Measurements from ENCODE around the gene CD86.

Gene CD86

DNA sequence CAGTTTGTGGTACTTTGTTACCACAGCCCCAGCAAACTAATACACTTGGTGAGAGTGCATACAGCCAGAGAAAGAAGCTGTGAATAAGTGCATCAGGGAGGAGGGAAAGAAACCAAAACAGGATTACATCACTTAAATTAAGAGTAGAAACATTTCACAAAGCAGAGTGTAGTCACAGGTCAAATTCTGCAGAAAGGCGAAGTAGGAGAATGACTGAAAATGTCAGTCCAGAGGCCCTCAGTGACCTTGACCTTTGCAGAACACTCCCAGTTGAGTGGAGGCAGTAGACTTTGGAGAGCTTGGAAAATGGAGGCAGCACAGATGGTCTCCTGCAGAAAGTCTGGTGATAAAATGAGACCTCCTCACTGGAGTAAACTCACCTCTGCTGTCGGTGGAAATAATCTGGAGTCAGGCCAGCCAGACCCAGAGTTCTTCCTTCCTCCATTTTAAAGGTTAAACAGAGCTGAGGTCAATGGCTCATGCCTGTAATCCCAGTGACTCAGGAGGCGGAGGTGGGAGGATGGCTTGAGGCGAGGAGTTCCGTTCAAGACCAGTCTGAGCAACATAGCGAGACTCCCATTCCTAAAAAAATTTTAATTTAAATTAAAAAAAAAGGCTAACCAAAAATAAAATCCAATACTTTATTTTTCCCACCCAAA lies 5.0 kb downstream of the CD86 start:
- DNase-seq (ENCODE audit: low read depth in 2 of 2) = no peak

DNA sequence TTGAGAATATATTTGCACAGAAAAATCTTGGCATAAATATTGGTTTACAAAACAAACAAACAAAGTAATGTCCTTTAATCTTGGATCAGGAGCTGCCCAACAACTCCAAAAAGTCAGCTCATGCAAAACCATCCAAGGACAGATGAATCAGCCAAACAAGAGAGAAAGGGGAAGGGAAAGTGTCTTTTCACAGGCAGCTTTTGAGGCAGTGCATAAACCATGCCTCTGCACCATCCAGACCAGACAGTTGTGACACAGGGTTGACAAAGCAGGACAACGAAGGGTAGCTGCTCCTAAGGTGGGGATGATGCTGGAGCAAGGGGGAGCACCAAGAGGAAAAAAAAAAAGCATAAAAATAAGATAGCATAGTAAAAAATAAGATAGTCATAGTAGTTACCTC lies 8.7 kb downstream of the CD86 start:
- DNase-seq (ENCODE audit: low read depth in 2 of 2) = no peak

DNA sequence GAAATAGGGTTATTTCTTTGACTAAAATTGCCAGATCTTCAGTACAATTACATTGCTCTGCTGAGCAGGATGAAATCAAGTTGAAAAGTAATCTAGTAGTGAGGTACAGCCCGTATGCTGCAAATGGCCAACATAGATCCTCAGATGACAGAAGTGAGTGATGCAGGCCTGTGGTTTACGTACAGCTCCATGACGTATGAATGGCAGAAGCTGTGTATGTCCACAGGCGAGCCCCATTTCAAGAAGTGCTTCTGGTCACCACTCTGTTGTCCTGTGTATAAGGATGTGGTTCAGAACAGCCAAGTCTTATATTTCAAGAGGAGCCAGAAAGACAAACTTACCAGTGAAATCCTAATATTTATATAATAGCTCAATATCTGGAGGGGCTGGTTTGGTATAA lies 9.2 kb downstream of the CD86 start:
- no peak for DNase-seq (ENCODE audit: low read depth in 2 of 2)

DNA sequence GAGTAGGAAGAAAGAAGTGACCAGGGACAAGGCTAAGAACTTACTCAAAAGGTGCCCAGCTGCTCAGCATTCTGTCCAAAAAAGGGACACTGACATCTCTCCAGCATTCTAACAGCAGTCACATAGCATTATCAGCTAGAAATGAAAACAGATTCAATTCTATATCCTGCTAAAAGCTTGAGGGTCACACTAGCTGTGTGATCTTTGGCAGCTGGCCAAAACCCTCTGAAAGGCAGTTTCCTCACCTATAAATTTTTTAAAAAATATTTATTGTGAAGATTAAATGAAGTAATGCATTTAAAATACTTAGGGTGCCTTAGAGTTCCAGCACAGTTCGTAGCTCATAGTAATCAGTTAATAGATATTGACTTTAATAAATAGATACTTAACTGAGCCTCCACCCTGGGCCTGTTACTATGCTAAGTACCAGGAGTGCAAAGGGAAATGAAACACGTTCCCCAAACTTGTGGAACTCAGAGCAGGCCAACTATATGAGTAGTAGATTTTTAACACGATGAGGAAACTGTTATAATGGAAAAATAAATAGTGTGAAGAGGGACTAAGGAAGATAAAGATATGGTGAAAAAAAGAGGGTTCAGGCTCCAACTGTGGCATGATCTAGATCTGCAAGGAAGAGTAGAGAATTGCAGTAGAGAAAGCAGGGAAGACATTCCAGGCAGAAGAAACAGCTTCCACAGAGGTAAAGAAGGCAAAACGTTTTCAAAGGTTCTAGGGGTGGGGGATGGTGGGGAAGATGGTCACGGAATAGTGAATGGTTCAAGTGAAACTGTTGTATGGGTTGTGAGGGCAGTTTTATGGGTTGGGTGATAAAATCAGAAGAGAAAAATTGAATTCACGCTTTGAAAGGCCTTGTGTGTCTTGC lies 11.4 kb downstream of the CD86 start:
- no peak for DNase-seq (ENCODE audit: low read depth in 2 of 2)

DNA sequence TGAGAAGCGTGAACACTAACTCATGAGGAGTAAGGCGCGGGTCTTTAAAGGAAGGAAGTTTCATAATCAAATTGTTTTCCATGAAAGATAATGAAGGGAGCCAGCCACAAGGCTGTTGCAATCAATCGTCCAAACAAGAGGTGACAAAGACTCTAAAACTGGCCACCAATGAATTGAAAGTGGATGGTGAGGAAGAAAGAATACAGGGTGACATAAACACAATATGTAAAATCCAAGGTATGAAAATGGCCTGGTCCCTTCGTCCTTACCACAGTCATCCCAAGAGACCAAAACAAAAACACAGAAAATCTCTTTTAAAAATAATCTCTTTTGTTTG lies 12.0 kb downstream of the CD86 start:
- no peak for DNase-seq (ENCODE audit: low read depth in 2 of 2)

DNA sequence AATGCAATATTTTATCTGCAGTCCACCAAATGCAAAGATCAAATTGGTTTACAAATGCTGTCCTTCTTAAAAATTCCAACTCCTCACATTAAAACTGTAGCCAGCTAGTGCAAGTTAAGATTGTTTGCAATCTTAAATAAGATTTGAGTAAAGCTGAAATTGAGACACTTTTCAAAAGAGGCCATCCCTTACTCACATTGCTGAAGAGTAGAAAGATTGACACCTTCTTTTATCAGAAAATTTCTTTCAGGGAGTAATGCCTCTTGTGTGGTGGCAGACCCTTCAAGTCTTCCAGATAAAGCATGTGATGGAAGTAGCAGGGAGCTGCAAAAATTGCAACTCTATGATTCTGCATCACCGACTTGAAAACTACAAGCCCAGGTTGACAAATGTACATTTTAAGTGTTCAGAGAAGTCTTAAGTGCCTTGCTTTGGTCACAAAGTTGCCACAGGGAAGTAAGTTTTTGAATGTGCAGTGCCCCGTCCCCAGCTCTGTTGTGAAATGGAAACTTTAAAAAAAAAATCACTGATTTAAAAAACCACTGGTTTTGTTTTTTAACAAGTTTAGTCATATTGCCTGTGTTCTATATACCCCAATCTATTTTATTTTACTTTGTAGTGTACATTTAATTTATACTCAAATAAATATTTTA lies 12.6 kb downstream of the CD86 start:
- DNase-seq (ENCODE audit: low read depth in 2 of 2) = no peak

DNA sequence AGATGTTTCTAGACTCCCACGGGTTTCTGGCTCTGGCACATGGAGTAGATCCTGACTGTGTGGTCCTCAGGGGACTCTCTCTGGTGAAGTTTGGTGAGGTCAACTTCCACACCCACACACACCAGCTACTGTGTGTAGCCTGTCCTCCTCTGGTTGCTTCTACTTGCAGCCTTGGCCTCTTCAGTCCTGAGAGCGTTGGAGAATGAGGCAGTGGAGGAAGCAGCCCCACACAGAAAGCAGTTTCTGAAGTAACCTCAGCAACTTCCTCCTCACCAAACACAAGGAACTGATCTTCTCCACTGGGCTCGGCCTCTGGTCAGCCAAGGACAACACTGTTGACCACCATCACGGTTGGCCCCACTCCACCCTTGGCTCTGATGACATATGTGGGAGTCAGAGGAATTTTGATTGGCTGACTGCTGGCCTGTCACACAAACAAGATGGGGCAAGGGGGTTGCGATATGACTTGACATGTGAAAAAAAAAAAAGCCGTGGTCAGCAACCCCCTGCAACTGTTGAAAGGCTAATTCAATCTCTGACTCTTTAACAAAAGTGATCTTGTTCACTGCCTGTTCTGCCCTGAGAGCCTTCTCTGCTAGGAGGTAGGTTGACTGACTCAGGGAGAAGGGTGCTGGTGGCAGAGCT lies 19.6 kb downstream of the CD86 start:
- no peak for DNase-seq (ENCODE audit: low read depth in 2 of 2)

DNA sequence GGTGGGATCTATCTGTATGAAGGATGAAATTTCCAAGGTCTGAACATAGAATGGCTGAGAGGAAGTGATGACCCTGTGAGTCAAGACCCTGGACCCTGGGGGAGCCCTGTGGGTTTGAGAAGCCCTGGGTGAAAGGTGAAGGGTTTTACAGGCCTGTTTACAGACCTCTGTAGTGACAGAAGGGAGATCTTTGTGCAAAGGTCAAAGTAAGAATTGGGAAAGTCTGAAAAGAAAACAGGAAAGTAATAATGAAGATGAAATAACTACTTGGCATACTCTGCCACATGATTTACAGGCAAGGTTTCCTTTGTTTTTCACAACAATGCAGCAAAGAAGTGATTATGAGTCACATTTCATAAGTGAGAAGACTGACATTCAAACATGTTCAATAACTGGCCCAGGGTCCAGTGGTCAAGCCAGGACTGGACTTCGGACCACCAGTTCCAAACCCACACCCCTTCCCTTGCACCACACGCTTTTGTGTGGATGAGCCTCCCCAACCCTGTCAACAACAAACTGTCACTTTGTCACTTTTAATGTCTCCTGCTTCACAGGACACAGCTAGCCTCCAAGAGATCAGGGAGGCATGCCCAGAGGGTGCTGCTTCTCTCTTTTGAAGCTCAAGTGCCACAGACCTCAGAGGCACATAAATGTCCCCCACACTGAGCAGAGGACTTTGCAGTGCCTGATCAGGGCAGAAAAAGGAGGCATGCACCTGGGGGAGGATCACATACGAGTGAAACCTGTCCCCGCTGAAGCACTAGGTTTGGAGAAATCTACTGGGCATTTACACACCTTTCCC lies 21.5 kb downstream of the CD86 start:
- DNase-seq (ENCODE audit: low read depth in 2 of 2) = no peak

DNA sequence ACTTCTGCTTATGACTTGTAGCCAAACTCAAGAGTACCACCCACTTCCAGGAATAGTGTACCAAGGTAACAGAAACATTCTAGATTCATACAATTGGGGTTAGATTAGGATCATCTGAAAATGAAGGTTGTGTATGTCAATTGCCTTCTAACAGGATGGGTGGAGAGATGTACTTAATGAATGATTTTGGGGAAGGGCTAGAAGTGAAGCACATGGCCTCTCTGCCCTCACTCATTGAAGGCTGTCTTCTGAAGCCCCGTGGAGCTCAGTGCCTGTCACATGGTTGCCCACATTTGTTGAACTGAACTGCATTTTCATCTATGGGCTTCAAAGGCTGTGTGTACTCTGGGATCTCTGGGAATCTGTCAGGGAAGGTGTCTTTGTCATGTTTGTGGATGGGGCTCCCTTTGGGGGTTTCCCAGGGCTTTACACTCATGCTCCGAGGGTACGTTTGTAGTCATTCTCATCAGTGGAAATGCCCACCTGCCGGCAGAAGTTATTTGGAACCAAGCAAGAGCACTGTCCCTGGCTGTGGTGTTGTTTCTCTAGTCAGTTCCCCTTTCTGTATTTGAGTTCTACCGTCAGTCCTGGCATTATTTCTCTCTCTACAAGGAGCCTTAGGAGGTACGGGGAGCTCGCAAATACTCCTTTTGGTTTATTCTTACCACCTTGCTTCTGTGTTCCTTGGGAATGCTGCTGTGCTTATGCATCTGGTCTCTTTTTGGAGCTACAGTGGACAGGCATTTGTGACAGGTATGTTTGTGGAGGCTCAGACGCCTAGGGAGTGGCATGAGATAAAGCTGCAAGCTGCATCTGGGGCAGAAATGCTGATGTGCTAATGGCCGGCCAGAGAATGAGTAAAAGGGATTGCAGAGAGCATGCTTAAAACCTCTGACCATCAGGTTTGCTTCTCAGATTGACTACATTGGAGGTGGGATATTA lies 22.4 kb downstream of the CD86 start:
- DNase-seq (ENCODE audit: low read depth in 2 of 2) = no peak

DNA sequence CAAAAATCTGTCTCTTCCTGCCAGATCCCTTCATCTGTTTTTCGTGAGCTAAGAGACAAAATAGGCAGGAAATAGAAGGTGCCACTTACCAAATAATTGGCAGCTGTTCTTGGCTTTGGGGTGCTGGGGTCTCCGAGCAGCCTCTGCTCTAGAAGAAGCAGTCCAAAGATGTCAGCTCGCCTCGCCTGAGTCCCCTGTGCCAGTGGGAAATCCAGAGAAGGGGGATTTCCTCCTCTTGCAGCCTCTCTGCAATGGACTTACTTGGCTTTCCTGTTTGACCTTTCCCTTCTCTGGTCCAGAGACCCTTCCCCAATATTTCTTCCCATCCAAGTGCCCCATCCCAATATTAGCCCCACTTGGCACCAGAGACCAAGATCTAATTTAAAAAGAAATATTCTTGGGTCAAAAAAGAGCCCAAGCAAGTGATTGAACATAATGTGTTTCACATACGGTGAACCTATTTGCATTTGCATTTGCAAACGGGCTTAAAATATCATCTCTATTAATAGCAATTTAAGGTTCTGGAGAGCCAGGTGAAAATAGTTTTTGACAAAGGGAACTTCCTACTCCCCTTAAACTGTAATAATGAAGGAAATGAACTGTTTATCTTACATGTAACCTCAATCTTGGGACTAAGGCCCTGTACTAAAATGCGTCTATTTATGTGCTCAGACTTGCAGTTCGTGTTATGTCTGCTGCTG lies 23.2 kb downstream of the CD86 start:
- no peak for DNase-seq (ENCODE audit: low read depth in 2 of 2)

DNA sequence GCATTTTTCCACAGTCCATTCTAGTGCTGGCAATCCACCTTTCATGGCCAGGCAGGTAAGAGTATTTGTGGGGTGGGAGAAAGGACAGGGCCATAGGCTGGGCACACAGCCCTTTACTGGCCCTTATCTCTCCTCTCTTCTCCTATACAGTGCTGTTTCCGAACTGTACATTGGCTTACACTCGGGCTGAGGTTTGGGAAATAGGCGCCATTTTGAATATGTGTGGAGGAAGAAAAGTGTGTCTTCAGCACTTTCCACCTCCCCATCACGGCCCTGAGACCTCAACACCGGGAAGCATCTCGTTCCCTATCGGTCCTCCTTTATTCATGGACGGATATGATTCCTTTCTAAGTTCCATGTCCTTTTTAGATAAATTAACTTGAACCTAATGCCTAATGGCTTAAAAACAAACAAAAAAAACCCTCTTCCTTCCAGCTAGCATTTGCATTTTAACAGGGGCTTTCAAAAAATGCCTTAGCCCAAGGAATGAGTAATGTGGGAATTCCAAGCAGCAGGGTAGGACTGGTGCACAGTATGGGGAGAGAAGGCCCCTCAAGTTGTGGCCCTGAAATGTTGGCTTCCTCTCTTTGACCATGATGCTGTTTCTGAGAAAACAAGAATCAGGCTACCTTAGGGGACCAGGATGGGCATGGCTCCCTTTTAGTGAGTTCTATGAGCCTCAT lies 24.5 kb downstream of the CD86 start:
- DNase-seq (ENCODE audit: low read depth in 2 of 2) = no peak

DNA sequence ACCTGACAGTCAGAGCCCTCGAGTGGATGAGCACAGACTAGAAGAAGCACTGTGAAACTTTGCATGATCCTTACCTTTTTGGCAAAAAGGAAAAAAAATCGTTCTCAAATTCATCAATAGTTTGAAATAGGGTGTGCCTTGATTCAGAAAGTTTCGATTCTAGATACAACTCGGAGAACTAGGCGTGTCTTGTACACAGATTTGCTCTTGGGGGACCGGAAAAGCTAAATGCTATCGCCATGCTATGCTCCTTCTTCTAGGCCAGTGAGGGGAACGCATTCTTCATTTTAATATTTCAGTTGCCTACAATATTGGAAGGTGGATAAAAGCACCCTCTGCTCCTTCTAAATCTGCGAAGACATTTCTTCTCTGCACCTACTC lies 25.0 kb downstream of the CD86 start:
- DNase-seq (ENCODE audit: low read depth in 2 of 2) = no peak

DNA sequence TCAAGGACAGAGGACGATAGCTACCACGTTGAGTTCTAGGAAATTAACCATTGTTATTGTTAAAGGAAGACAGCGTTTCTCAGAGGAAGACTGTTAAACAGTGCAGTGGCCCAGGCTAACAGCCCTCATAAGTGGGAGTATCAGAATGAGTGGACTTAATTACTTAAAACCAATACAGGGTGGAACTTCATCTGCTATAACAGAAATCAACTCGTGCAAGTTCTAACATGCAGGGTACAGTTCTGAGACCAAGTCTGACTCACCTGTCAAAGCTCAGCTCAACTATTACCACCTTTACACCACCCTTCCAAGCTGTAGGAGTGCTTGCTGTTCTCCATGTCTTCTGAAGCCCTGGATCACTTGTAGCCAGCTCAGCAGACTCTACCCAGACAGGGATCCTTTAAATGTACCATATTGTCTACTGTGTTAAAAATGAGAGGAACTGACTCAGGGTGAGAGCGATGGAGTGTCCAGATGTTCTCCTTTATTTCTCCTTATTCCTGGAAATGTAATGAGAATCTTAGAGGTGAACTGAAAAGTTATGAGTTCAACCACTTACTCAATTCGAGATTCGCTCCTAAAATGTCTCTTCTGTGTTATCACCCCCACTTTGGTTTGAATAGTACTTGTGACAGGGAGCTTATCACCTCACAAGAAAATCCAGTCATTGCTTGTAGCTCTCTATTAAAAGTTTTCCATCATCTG lies 26.5 kb downstream of the CD86 start:
- no peak for DNase-seq (ENCODE audit: low read depth in 2 of 2)

DNA sequence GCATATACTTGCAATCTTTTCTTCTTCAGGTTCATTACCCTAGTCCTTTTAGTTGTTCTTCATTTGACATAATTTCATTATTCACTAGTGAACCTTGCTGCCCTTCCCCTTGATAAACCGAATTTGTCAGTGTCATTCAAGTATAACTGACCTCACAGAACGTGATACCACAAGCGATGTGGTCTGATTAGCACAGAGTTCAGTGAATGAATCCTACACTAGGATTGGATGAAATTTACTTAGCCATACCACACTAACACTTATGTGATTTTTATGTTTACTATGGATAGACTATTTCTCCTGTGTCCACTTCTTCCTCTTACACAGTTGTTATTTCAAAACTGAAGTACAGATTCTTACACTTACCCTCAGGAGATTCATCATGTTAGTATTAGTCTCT lies 27.2 kb downstream of the CD86 start:
- no peak for DNase-seq (ENCODE audit: low read depth in 2 of 2)

DNA sequence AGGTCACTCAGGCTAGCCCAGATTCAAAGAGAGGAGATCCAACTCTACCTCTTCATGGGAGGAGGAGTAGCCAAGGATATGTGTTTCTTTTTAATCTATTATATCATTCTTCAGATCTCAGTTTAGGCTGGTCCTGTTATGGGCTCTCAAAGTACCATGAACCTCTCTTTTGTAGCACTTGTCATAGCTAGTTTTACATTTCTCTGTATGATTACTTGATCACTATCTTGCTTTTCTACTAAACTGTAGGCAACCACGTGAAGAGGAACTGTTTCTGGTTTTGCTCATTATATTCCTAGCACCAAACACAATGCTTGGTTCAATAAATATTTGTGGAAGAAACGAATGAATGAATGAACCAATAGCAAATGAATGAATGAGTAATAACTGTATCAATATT lies 29.6 kb downstream of the CD86 start:
- no peak for DNase-seq (ENCODE audit: low read depth in 2 of 2)

DNA sequence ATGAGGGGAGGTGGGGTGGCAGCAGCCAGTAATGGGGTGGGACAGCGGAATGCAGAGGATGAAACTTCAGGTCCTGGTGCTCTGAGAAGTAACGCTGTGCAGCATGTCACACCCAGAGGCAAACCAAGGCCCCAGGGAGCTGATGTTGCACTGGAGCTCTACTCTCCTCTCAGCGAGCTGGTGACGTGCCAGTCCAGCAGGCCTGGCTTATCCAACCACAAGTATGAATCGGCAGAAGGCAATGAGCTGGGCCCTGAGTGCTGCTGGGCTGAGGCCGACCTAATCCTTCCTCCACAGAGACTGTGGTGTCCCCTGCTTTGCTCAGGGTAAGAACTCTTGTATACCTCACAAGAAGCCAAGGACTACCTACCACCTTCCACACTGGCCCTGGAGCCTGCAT lies 30.5 kb downstream of the CD86 start:
- DNase-seq (ENCODE audit: low read depth in 2 of 2) = no peak

DNA sequence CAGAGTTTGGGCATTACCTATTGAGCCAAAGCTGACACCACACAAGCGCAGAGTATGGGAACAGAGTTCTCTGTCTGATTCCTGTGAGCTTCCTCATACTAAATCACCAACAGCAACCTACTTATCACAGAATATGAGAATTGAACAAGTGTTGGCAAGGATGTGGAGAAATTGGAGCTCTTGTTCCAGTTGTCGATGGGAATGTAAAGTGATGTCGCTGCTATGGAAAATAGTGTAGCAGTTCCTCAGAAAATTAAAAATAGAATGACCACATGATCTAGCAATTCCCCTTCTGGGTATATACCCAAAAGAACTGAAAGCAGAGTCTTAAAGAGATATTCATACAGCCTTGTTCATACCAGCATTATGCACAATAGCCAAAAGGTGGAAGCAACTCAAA lies 33.4 kb downstream of the CD86 start:
- no peak for DNase-seq (ENCODE audit: low read depth in 2 of 2)

DNA sequence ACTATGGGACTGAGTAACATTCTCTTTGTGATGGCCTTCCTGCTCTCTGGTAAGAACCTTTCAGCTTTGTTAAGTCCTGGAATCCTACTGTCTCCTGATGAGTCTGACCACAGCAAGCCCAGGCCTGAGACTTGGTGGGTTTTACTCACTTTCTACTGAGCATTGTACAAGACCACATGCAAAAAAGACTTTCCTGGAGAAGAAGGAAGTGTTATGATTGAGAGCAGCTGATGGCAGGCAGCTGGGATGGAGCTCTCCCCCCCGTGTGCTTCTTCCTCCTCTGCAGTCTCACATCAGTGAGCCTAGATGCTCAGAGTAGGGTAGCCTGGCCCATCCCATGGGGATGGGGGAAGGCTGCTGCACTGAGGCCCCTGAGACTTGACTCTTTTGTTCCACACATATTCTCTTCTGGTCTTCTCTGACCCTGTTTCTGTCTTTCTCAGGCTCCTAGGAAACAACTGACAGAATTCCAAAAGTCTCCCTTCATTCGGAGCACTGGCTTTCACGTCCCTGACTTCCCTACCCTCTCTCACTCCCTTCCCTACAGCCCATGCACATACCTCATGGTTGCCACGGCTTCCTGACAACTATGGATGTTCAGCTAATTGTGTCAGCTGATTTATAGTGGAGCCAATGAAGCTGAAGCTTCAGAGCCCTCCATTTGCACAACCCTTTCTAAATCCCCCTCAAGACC lies 36.6 kb downstream of the CD86 start:
- DNase-seq (ENCODE audit: low read depth in 2 of 2) = no peak

Measured in stimulated activated CD8-positive, alpha-beta memory T cell treated with anti-CD3 and anti-CD28 coated beads, Interleukin-15, amount 100 ng/mL, for 4 hours (primary cell).